ENCODE data around the gene CEPT1.
"Not testable (repeated sequence)": the region's sequence is repeated elsewhere in the genome, so short reads cannot be mapped to it uniquely, and the experiment has no call there.

The CEPT1 gene

DNA sequence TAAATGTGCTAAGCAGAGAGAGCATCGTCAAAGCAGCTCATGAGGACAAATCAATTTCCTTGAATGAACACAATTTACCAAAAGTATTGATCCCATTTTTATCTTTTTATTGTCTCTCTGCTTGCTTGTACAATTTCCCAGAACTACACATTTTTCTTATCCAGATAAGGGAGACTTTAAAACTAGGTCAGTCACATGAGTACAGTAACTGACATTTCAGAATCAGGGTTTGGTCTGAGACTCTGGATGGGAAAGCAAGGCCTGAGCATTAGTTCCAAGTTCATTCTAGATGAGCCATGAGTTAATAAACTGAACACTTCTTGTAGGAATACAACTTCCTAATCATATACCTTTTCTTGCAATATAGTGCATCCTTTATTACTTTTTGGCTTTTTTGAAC is 71.9 kb downstream of the CEPT1 start:
- no peak for DNase-seq (ENCODE audit: low read depth)

DNA sequence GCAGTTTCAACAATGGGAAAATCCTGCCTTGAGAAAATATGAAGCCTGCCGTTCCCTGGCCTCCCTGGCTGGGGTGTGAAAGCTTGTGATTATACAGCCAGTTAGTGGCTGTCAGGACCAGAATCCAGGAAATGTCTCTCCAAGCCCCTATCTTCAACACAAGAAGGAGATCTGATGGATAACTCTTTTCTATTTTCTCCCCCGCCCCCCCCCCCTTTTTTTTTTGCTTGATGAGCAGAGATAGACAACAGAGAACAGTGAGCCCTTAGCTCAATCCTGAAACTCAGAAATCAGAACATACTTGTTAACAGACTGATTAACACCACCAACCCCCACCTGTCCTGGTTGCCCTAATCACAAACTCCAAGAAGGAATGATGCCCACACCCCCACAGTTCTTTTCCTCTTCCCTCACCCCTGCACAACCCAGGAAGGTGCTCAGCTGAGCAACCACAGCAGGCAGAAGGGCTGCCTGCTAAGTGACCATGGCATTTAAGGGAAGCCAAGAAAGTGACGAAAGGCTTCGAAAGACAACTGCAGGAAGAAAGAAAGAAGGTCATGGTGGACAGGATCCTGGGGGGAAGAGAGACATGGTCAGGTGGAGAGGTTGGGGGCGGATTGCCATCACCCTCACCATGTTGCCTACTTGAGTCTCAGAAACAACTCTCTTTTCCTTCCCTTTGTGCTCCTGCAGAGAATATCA is 72.8 kb downstream of the CEPT1 start:
- no peak for DNase-seq (ENCODE audit: low read depth)

DNA sequence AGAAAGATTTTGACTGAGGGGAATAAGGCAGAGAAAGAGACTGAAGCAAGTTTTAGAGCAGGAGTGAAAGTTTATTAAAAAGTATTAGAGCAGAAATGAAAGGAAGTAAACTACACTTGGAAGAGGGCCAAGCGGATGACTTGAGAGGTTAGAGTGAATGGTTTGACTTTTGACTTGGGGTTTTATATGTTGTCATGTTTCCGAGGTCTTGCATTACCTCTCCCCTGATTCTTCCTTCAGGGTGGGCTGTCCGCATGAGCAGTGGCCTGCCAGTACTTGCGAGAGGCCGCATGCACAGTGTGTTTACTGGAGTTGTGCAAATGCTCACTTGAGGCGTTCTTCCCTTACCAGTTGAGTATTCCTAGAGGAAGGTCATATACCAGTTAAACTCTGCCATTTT is 73.4 kb downstream of the CEPT1 start:
- no peak for DNase-seq (ENCODE audit: low read depth)

DNA sequence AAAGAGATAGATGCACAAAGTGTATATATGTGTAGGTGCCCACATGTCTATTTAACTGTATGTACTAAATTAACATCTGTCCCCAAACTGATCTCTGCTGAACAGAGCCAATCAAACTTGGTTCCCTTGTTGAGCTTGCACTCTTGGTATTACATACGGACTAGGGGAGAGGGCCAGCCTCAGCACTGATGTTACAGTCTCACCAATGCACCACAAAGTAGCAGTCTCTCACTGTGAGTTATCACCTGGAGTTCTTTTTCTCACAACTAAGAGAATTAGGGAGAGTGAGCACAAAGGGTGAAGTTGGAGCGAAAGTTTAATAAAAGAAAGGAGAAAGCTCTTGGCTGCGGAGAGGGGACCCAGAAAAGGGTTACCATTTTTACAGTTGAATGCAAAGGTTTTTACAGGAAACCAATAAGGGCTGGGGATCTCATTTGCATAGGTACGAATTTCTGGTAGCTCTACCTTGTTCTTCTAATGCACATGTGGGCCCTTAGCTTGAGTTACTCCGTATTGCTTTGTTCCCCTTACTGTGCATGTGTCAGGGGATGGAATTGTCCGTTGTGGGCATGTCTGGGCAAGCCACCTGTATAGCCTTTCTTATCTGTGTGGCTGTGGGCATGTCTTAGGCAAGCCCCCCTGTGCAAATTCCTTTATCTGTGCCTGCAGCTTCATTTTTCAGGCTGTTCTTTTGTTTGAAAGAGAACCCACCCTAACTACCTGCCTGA is 74.2 kb downstream of the CEPT1 start:
- no peak for DNase-seq (ENCODE audit: low read depth)

DNA sequence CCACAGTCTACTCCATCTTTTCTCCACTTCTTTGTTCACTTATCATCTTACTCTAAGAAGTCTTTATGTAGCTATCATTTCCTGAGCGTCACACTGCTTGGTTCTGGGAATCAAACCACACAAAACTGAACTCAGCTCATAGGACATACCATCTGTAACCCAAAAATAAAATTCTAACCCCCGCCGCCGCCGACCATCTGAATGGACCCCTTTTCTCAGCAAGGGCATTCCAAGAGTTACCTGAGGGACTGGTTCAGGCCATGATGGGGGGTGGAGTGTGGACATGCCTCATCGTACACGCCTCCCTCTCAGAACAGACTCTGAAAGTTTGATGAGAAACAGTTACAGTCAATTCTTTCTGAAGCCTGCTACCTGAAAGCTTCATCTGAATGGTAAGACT is 74.9 kb downstream of the CEPT1 start:
- DNase-seq (ENCODE audit: low read depth) = no peak

DNA sequence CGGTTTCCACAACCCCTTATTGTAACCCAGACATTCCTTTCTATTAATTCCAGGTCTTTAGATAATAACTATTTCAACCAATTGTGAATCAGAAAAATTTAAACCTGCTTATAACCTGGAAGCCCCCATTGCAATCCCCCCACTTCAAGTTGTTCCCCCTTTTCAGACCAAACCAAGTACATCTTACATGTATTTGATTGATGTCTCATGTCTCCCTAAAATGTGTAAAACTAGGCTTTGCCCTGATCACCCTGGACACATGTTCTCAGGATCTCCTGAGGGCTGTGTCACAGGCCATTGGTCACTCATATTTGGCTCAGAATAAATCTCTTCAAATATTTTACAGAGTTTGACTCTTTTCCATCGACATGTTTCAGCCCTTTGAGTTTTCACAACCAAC is 75.3 kb downstream of the CEPT1 start:
- DNase-seq (ENCODE audit: low read depth) = not testable (repeated sequence)

DNA sequence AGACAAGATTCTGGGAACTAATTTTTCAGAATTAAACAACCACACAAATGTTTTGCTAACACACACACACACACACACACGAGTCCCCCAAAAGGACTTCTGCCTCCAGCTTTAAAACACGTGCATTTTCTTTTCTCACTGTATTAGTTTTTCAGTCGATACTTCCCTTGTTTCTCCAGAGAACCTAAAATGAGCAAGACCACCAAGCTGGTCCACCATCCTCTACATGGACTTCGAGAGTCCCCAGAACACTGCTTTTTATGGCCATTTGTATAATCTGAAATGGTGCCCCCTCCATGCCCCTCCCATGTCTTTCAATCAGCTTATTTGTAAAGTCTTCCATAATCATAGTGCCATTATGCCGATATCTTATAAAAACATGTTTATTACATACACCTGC is 76.7 kb downstream of the CEPT1 start:
- no peak for DNase-seq (ENCODE audit: low read depth)

DNA sequence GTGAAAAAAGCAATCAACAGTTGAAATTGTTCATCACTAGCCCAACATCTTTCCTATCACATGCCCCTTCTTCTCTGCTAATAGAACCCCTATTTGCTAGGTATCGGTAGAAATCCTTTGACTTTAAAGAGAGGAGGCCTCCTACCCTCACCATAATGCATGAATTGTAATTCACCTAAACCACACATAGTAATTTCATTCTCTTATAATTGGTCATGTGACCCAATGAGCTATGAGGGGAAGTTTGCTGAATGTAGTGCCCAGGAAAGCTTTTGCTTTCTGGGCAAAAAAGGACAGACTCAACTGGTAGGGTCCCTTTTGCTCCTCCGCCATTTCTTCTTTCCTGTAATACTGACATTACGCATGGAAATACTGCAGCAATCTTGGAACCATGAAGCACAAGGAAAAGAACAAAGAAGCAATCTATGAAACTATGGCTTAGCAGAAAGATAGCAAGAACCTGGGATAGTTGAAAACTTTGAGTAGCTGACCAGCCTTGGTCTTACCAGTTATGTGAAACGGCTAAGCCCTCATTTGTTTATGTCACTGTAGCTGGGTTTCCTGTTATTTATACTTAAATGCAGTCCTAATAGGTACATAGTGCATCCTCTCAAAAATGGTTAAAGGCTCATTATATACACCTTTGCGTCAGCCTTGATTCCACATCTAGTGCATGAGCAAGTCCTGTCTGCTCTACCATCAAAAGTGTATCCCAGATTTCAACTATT is 77.3 kb downstream of the CEPT1 start:
- DNase-seq (ENCODE audit: low read depth) = no peak

DNA sequence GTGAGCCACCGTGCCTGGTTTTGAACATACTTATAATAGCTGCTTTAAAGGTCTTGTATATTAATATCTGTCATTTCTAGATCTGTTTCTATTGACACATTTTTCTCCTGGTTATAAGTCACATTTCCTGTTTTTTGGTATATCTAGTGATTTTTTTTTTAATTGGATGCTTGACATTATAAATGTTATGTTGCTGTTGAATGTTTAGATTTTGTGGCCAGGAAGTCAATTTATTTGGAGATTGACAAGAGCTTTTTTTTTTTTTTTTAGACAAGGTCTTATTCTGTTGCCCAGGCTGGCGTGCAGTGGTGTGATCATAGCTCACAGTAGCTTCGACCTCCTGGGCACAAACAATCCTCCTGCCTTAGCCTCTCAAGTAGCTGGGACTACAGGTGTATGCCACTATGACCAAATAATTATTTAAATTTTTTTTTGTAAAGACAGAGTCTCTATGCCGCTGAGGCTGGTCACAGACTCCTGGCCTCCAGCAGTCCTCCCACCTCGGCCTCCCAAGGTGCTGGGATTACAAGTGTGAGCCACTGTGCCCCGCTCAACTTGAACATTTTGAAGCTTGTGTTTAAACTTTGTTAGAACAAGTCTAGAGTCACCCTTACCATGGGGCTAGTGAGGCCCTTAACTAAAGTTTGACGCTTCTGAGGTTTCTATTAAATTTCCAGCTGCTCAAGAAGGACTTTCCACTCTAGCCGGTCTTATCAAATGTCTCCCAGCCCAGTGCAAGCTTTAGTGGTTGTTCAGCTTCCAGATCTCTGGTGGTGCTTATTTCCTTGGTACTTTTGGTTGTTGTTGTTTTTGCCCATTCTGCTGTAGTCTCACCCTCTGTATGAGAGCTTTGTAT is 78.9 kb downstream of the CEPT1 start:
- no peak for DNase-seq (ENCODE audit: low read depth)

DNA sequence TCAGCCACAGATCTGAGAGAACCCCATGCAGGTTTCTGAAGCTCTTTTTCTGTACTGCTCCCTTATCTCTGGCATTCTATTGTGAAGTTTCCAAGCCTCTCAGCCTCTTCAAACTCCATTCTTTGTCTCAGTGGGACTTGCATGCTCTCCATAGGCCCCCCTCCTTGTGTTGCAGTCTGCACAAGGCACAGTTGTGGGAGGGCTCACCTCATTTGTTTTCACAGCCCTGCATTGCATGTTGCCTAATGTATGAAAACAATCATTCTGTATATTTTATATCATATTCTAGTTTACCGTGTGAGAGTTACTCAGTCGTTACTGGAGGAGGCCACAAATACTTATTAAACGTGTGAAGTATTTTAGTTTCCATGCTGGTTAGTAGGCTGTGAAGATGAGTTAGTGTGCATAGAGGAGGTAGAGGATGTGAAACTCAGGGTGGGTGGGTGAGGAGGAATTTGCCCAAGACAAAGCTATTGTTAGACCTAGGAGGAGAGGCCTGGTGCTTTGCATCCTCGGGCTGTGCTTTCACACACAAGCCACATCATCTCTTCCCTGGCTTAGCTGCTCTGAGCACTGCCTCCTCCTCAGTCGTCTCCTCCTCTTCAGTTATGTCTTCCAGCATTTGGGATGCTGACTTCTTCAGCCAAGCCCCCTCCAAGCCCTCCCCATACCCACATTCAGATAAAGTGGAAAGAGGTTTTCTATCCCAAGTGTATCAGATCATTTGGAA is 79.7 kb downstream of the CEPT1 start:
- DNase-seq (ENCODE audit: low read depth) = no peak

DNA sequence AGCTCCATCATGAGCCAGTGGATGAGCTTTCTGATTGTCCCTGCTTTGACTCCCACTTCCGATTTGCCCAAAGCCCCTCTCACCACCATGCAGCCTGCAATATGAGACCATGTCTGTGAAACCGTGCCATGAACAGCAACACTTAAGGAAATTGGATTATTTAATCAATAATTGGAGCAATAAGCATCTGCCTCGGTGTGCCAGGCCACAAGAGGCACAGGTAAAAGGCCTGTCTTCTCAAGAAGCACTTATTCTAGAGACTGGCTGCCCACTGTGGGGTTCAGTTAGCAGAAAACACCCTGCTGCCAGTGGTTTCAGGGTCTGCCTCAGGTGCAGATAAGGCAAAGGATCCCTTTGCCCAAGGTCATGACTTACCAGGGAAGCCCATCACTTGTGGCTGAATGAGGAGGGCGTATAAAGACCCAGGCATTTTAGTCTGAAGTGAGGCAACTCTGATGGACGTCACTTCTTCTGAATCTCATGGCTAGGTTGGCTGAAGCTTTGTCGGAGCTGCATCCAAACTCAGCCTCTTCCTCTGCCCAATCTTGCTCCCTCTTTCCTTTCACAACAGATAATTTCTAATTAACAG is 80.4 kb downstream of the CEPT1 start:
- DNase-seq (ENCODE audit: low read depth) = no peak

DNA sequence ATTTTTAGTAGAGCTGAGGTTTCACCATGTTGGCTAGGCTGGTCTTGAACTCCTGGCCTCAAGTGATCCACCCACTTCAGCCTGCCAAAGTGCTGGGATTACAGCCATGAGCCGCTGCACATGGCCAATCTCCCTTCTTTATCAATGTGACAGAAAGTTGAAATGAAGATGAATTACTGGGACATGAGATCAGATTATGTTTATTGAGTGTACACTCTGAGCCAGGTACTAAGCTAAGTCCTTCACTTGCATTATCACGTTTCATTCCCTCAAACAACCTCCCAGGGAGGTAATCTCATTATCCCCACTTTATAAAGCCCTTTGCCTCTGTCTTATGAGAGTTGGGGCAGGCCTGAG is 81.2 kb downstream of the CEPT1 start:
- DNase-seq (ENCODE audit: low read depth) = no peak

DNA sequence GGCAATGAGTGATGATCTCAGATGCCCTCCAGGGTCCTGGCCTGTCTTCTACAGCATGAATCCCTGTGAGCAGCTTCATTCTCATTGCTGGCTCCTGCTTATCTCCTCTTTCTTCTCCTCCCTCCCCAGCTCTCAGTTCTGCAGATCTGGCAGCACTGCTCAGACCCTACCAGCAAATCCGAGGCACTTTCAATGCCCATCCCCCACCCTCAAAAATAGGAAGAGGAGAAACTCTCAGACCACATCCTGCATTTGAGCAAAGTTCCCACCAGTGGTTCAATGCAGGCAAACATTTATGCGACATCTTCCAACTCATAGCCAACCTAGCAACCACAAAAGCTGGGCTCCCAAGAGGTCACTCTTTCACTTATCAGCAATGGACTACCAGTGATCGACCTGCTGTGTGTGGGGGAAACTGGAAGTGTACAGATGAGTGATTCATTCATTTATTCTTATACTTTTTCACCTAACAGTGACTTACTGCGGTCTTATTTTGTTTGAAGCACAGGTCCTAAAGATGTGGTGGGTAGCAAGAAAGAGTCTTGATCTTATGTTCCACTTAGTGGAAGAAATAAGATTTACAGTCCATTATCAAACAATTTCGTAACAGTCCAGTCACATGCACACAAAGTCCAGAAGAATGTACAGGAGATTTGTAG is 81.7 kb downstream of the CEPT1 start:
- DNase-seq (ENCODE audit: low read depth) = no peak

DNA sequence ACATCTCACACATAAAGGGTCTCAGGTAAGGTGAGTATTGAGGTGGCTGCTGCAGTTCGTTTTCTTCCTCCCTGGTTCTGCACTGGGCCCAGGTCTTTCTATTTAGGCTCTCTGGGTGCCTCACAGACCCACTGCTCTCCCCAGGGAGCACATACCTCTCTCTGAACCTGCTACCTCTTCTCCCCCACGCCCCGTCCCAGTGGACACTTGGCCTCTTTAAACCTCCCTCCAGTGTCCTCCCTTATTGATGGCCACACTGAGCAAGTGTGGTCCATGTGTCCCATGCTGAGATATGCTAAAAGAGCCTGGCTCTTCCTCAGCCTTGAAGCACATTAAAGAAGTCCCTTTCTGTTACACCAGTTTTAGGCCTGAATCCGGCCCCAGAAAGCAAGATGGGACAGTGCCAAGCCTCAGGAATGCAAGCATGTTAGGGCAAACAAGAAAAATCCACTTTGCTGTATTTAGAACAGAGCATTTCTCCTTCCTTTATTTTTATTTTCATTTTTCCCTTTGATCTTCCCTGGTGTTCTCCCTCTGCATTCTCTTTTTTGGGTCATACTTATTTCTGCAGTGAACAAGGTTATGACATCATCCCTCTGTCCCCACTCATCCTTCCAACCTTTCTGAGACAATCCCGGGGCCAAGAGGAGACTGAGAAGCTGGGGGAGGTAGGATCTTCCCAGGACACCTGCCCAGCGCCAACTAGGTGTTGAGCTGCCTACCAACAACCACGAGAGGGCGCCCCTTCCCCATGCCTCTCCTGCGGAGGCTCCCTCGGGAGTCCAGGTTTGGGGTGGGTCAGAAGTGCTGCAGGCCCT is 82.5 kb downstream of the CEPT1 start:
- DNase-seq (ENCODE audit: low read depth) = peak; percentile 76

DNA sequence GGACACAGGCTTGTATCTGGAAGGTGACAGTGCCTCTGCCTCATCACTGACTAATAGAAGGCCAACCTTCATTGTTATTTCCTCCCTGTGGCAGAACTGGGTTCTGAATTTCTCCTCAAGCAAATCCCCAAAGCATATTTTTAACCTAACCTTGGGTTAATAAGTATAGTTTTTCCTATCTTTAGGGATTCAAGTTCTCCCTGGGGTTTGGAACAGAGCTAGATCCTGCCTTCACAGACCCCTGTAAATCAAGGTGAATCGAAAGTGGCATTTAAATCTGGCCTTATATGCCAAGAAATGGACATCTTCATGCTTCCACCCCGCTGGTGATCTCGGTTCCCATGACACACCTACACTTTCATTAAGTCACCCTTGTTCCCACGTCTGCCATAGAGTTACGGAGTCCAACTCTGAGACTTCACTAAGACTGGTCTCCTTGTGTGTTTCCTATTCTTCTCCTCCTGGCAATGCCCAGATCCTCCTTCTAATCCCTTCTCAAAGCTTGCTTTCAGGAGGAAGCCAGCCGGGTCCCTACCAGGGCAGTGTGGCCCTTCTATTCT is 83.2 kb downstream of the CEPT1 start:
- no peak for DNase-seq (ENCODE audit: low read depth)

DNA sequence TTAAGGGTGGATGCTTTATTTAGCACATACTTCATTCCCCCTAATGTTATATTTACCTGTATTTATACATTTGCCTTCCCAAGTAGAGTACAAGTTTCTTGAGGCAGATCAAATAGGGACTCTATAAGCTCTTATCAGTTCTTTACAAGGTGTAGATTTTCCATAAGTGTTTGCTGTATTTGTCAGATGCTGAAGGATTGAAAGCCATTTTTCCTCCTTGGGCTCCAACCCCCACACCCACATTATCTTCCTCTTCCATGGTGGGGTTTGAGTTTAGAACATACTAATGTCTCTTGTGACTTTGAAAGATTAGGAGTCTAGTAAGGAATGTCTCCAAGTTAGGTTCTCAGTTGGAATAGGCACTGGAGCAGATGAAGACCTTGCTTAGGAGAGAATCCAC is 85.1 kb downstream of the CEPT1 start:
- no peak for DNase-seq (ENCODE audit: low read depth)

DNA sequence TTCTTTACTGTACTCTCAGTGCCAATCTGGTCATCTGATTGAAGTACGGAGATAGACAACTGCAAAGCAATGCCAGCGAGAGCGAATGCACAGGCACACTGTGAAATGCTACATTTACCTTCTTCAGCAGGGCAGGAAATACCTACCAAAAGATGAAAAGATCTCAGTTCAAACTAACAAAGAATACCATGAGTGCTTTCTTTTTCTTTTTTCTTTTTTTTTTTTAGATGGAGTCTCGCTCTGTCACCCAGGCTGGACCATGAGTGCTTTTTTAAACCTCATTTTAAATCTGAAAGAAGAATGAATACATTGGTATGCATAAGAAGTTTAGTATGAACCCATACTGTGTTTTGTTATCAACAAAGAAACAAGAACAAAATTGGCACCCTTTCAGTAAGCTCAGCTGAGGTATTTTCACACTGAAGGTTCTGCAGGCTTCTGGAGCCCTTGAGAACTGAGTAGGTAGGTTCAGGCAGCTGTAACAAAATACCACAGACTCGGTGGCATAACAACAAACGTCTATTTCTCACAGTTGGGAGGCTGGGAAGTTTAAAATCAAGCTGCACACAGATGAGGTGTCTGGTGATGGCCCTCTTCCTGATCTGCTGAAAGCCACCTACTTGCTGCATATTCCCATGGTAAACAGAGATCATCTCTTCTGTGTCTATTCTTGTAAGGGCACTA is 85.8 kb downstream of the CEPT1 start:
- DNase-seq (ENCODE audit: low read depth) = no peak

DNA sequence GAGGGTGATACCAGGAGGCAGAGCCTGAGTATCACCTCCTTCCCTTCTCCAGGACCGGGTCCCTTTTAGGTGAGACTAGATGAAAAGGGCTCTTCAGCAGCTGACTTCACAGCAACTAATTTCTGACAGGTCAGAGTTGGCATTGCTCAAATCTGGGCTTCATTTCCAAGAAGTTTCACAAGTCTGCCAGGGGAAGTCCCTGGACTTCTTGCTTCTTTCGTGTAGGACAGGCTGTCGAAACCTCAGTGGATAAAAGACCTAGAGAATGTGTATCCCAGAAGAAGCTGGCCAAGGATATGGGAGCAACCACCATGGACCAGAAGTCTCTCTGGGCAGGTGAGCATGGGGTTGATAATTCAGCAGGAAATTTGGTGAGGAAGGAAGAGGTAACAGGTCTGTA is 87.4 kb downstream of the CEPT1 start, which contains the start of gene CHI3L2:
TSS of gene CHI3L2 (plus strand) at position 280 of the 400 bp plus-strand sequence. CDS start at position 297, 17 bp downstream.
- no peak for DNase-seq (ENCODE audit: low read depth)
